A673 (cell line): ENCODE measurements around the gene GALNT11. TPM values are rescaled to one million over a fixed set of nuclear protein-coding genes. Genes with fewer than 3 reads are reported as not detected.
"Not testable (repeated sequence)": the region's sequence is repeated elsewhere in the genome, so short reads cannot be mapped to it uniquely, and the experiment has no call there.

Experiments
- BruUV-seq: library from RNA; stranded (reverse); fragments of 400-500 nt; replicated peaks from 2 replicates; lab custom pipeline; 2021; lab: Mats Ljungman, UMichigan
- CTCF ChIA-PET: fragments of 300-600 bp; sonication (Branson Sonifier 250); formaldehyde crosslinking; loops from one replicate; lab custom pipeline; 2022; ENCODE audit warnings: antibody characterized with exemption; lab: Charles Lee
- POLR2A ChIA-PET: fragments of 300-600 bp; sonication (Branson Sonifier 250); formaldehyde crosslinking; loops from one replicate; lab custom pipeline; 2022; ENCODE audit warnings: antibody characterized with exemption; ENCODE audit not compliant: low non-redundant PET; lab: Charles Lee
- DNase-seq: peaks from one replicate; pipeline ENCODE4 v3.0.0-alpha.2; 2015; ENCODE audit warnings: low spot score
- H3K27ac ChIP-seq: fragments of 200-600 bp; sonication (generic); 2 replicates; pipeline ENCODE4 v1.5.1; 2016; ENCODE audit warnings: mixed run types, low read depth, mild to moderate bottlenecking, mixed read lengths, antibody characterized with exemption, low read length; ENCODE audit not compliant: poor library complexity, severe bottlenecking
- H3K27me3 ChIP-seq: fragments of 200-600 bp; sonication (generic); replicated peaks from 2 replicates; pipeline ENCODE4 v1.6.1; 2017; ENCODE audit warnings: mixed run types, low read depth, mild to moderate bottlenecking, mixed read lengths, antibody characterized with exemption, low read length; ENCODE audit not compliant: insufficient read depth, poor library complexity
- H3K36me3 ChIP-seq: fragments of 200-600 bp; sonication (generic); 2 replicates; pipeline ENCODE4 v1.6.1; 2016; ENCODE audit warnings: mixed run types, mild to moderate bottlenecking, mixed read lengths, antibody characterized with exemption, low read length; ENCODE audit not compliant: insufficient read depth, poor library complexity, severe bottlenecking
- H3K4me1 ChIP-seq: fragments of 200-600 bp; sonication (generic); 2 replicates; pipeline ENCODE4 v1.6.1; 2017; ENCODE audit warnings: mixed run types, mild to moderate bottlenecking, mixed read lengths, antibody characterized with exemption, low read length; ENCODE audit not compliant: insufficient read depth, poor library complexity, severe bottlenecking
- H3K4me3 ChIP-seq: fragments of 200-600 bp; sonication (generic); 2 replicates; pipeline ENCODE4 v1.5.1; 2016; ENCODE audit warnings: low read depth, mixed run types, mild to moderate bottlenecking, mixed read lengths, low read length; ENCODE audit not compliant: poor library complexity, severe bottlenecking
- H3K9me3 ChIP-seq: fragments of 200-600 bp; sonication (generic); 2 replicates; pipeline ENCODE4 v1.6.1; 2016; ENCODE audit warnings: mixed run types, low read depth, mild to moderate bottlenecking, mixed read lengths, antibody characterized with exemption, low read length; ENCODE audit not compliant: poor library complexity, severe bottlenecking
- EZH2 ChIP-seq: fragments of 200-600 bp; sonication (generic); IDR thresholded peaks from 2 replicates; pipeline ENCODE4 v1.6.1; 2017; ENCODE audit warnings: borderline replicate concordance, low read depth, mild to moderate bottlenecking, mixed read lengths, antibody characterized with exemption, low read length; ENCODE audit not compliant: poor library complexity, severe bottlenecking
- intact Hi-C: fragments of 100-400 bp; cut with micrococcal nuclease; formaldehyde crosslinking; loops from one replicate; pipeline ENCODE4 v1.10.0; 2022; ENCODE audit not compliant: unreplicated experiment
- total RNA-seq: library from RNA; stranded (reverse); gene quantifications from 2 replicates; pipeline ENCODE4 v1.2.3, GENCODE V29; 2021
- TF ChIP-seq, protein P1 (sequence below): fragments of 300-800, 200-600 bp; sonication (generic); conservative IDR thresholded peaks from 2 replicates; pipeline ENCODE4 v1.5.1; 2017; ENCODE audit warnings: low read depth, mild to moderate bottlenecking, antibody characterized with exemption, low read length, moderate library complexity, mixed read lengths

The GALNT11 gene
- total RNA-seq, 1 experiment from 2014 or later = 35.5 TPM

DNA sequence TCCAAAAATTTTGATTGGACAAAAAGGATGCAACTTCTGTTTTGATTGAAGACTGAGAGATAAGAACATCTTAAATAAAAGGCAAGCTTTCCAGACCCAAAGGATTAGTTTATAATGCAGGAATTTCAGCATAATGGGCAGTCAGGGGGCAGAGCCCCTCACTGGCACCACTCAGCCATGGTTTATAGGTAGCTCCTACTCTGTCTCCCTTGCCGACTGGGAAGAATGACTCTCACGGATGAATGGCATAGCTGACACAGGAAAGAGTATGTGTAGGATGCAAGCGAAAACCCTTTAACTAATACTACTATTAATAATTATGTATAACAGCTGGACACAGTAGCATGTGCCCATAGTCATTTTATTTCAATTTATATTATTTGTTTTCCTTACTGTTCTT is 53.3 kb downstream of the GALNT11 start:
- H3K4me1 ChIP-seq = peaks cover 12% of the 10 kb centered on the region

DNA sequence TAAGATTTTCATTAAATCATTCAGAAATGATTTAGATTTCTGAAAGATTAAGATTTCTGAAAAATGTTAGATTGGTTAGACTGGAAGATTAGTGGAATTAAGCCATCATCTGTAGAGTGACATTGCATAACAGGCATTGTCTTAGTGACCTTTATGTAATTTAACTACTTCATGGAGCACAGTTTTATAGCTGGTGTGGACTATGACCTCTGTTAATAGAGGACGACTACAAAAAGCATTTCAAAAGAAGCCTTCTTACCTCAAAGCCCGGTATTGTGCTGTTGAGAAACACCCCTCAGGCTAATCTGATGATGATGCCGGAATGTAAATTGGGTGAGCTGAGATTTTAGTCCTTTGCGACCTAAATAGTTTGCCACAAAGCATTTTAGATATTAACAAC is 55.6 kb downstream of the GALNT11 start:
- no peak for TF ChIP-seq EZH2
- TF ChIP-seq, protein P1, sequence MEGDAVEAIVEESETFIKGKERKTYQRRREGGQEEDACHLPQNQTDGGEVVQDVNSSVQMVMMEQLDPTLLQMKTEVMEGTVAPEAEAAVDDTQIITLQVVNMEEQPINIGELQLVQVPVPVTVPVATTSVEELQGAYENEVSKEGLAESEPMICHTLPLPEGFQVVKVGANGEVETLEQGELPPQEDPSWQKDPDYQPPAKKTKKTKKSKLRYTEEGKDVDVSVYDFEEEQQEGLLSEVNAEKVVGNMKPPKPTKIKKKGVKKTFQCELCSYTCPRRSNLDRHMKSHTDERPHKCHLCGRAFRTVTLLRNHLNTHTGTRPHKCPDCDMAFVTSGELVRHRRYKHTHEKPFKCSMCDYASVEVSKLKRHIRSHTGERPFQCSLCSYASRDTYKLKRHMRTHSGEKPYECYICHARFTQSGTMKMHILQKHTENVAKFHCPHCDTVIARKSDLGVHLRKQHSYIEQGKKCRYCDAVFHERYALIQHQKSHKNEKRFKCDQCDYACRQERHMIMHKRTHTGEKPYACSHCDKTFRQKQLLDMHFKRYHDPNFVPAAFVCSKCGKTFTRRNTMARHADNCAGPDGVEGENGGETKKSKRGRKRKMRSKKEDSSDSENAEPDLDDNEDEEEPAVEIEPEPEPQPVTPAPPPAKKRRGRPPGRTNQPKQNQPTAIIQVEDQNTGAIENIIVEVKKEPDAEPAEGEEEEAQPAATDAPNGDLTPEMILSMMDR = no peak
- intact Hi-C loops = no loop called here
- no peaks in the 10 kb centered on the region for H3K9me3 ChIP-seq
- H3K4me3 ChIP-seq = no peak overlapping the region
- no TSS peak for BruUV-seq
- POLR2A ChIA-PET = no interaction called here
- CTCF ChIA-PET = no interaction called here
- peaks cover 12% of the 10 kb centered on the region for H3K4me1 ChIP-seq
- DNase-seq = no peak
- no peak overlapping the region for H3K27ac ChIP-seq
- H3K27me3 ChIP-seq = no peaks in the 10 kb centered on the region
- H3K36me3 ChIP-seq = no peaks in the 10 kb centered on the region

More for the DNA sequence above, 53.3 kb downstream of the GALNT11 start:
- ChIA-PET POLR2A (no interaction called here), CTCF (no interaction called here)
- intact Hi-C loops = no loop called here
- TF ChIP-seq, protein P1 = no peak
- TF ChIP-seq EZH2 = no peak
- Histone ChIP-seq H3K4me3 (no peak overlapping the region), H3K27me3 (no peaks in the 10 kb centered on the region), H3K36me3 (no peaks in the 10 kb centered on the region), H3K27ac (no peak overlapping the region), H3K9me3 (no peaks in the 10 kb centered on the region)
- DNase-seq = no peak
- BruUV-seq = no TSS peak

DNA sequence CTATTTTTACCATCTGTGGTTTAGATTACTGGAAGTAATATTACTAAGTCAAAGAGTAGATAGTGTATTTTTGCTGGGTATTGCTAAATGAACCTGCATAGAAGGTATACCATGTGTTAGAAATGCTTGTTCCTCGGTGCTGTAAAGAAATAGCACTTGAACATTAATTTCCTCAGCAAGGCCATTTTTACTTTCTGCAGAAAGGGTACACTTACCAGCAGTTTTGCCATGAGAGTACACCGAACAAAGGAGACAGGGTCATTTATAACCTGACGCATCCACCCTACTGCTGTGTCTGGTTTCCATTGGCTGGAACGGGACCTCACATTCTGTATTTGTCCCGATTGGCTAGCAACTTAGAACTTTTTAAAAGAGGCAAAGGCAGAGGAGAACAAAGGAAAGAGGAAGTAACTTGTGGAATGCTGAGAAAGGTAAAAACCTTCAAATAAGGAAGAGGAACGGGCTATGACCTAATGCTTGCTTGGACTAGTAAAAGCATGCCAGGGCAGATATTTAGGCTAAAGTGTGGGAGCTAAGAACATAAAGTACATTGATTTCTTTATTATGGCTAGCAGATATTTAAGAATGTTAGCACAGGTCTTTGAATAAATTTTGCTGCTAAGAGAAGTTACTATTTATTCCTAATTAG is 56.7 kb downstream of the GALNT11 start:
- CTCF ChIA-PET, intact Hi-C loops, H3K36me3 ChIP-seq: not testable (repeated sequence)

DNA sequence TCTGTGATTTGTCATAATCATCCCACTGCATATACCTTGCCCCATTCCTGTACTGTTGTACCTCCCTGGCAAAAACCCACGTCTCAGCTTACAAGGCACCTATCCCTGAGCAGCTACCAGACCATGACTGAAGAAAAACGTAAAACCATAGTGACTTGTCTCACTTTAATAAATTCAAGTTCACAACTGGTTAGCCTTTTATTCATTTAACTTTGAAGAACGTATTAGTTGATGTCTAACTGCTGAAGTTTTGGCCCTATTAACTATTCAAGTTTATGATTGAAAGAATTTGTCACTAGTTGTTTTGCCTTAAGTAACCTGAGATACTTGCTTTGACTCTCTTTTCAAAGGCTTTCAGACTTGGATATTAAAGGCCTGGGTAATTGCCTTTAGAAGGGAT is 59.7 kb downstream of the GALNT11 start:
- no peaks in the 10 kb centered on the region for H3K36me3 ChIP-seq
- H3K4me1 ChIP-seq = no peaks in the 10 kb centered on the region
- no TSS peak for BruUV-seq
- TF ChIP-seq, protein P1 = no peak
- no peak for TF ChIP-seq EZH2
- H3K4me3 ChIP-seq = no peak overlapping the region
- ChIA-PET CTCF (no interaction called here), POLR2A (no interaction called here)
- H3K27me3 ChIP-seq = no peaks in the 10 kb centered on the region
- H3K27ac ChIP-seq = no peak overlapping the region
- intact Hi-C loops = no loop called here
- no peak for DNase-seq
- peaks cover 21% of the 10 kb centered on the region for H3K9me3 ChIP-seq

More for the DNA sequence above, 56.7 kb downstream of the GALNT11 start:
- H3K27me3 ChIP-seq, DNase-seq, POLR2A ChIA-PET, H3K9me3 ChIP-seq, BruUV-seq, H3K27ac ChIP-seq, H3K4me3 ChIP-seq: not testable (repeated sequence)
- H3K4me1 ChIP-seq = peaks cover 12% of the 10 kb centered on the region
